GM18517 (cell line): ENCODE measurements around the gene MXRA8.

ENCODE experiments used
- ATAC-seq: cut with Tn5 transposase; IDR thresholded peaks from one replicate; pipeline ENCODE4 v1.9.1; 2021; ENCODE audit warnings: mild to moderate bottlenecking, moderate library complexity; ENCODE audit not compliant: unreplicated experiment

Gene MXRA8

GRCh38 chr1:1351511-1352427 is 6.6 kb downstream of the MXRA8 start:
- ATAC-seq, result no peak

DNA sequence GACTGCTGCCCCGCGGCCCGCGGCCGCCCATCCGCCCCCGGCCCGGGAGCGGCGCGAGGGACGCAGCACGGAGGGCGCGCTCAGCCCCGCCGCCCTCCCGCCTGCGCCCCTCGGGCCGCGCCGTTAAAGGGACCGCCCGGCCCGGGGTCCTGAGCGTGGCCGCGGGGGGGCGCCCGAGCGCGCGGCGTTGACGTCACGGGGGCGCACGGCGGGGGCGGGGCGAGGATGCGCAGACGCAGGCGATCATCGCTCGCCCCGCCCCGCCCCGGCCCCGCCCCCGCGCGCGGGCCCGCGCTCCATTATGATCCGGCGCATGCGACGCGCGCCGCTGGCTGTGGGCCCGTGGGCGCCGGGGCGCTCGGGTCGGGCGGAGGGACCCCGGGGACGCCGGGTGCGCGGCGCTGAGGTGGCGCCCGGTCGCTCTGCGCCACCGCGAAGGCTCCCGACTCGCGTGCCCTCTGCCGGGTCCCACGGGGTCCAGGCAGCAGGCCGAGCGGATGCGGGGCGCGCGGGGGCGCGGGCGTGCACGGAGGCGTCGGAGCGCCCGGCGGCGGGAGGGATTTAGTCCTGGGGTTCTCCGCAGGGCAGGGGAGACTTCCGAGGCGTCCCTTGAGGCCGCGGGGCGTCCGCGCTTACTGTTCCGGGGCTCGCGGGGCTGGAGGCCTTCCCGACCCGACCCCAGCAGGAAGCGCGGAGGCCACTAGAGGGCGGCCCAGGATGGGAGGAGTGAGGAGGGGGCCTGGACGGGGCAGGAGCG is 8.9 kb downstream of the MXRA8 start, which contains the start of gene DVL1:
Gene DVL1 (minus strand): TSS at position 163 of the 757 bp plus-strand sequence. CDS start 353 bp downstream, outside the sequence.
- no peak for ATAC-seq

DNA sequence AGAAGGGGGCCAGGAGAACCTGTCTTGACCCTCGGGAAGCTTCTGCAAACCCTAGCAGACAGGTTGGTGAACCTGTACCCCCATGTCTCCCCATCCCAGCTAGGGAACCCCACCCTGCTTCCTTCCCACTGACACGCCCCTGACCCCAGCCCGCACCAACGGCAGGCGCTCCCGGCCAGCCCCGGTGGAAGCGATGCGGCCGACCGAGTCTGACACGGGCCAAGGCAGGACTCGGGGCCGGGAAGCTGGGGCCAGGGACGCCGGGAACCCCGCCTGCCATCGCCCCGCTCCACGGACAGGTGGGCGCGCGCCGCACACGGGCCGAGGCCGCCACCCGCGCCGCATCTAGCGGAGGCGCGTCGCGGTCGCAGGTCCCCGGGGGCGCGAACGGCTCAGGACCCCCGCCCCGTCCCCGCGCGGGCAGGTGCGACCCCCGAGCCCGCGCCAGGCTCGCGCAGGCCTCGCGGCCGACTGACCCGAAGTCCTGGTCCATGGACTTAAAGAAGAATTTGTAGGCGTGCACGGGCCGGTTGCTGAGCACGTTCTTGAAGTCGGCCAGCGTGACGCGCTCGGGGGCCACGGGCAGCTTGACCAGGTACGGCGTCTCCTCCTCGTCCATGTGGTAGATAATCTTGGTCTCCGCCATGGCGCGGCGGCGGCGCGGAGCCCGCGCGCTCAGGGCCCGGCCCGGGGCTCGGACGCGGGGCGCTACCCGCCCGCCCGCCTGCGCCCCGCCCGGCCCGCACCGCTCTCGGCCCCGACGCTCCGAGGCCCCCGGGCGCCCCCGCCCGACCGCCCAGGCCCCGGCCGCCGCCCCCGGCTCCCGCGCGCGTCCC is 9.7 kb downstream of the MXRA8 start:
- ATAC-seq, result no peak

DNA sequence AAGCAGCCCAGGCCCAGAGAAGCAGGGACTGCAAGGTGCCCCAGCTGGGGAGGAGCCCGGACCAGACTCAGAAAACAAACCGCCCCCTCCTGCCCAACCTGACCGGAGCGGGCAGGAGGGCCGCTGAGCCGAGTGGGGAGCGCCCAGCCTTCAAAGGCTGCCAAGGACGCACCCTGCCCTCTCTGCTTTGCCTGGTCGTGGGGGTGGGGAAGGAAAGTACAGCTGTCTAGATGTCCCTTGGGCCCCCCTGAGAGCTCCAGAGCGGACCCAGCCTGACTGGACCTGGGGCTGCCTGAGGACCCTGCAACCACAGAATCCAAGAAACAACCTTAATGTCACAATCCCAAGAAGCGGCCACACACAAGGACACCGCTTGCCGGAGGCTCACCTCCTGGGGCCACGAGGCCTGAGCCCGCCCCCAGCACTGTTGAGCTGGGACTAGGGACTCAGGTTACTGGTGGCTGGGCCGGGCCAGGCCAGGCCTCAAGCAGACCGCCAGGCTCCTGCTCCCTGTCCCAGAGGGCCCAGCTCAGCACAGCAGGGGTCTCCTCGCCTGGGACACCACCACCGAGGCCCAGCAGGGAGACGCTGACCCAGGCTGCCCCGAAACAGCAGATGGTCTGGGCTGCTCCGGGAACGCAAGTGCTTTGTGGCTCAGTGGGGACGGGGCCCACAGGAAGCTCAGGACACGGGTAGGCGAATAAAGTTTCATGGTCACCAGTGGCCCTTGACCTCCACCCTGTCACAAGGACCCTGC is 10.5 kb downstream of the MXRA8 start:
- no peak for ATAC-seq

GRCh38 chr1:1347026-1347595 is 11.2 kb downstream of the MXRA8 start:
- ATAC-seq, result no peak

DNA sequence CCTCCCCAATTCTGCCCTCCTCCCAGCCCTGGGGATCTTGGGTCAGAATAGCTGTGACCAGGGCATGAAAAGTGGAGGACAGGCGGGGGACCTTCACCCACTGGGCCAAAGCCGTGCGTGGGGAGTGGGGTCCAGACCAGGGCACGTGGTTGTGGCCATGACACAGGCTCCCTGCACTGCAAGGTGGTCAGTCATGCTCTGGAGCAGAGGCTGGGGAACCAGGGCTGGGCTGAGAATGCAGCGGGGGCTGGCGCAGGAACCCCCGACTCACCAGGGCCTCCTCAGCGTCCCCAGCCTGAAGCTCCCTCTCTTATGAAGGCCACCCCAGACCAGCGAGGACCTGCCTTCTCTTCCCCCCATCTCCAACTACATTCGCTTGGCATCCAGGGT is 11.9 kb downstream of the MXRA8 start:
- ATAC-seq, result no peak

- no peak for ATAC-seq
Measured at GRCh38 chr1:1345860-1346500, 12.4 kb downstream of the MXRA8 start.

GRCh38 chr1:1345384-1345783 is 13.0 kb downstream of the MXRA8 start:
- ATAC-seq, result no peak

DNA sequence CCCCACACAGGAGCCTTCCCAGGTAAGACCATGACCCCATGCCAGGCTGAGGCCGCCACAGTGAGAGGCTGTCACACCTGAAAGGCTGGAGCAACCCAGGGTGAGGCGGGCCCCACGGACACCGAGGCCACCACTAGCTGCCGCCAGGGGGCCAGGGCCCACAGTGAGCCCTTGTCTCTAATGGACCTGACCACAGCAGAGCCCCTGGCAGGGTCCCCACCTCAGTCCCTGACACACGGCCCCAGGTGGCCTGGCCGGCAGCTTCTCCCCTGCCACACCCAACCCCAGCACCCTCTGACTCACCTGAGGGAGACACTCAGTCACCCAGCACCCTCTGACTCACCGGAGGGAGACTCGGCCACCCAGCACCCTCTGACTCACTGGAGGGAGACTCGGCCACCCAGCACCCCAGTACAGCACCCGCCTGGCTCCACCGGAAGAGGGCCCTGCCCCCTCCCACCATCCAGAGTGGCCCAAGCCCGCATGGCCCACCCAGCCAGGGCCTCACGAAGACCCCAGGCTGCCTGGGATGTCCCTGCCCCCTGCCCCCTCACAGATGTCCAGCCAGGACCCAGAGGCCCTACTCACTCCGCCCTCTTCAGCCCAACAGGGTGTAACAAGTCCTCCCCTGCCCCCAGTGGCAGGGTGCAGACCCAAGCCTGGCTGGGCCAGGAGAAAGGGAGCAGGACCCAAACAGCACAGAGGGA is 13.5 kb downstream of the MXRA8 start:
- ATAC-seq, result no peak

DNA sequence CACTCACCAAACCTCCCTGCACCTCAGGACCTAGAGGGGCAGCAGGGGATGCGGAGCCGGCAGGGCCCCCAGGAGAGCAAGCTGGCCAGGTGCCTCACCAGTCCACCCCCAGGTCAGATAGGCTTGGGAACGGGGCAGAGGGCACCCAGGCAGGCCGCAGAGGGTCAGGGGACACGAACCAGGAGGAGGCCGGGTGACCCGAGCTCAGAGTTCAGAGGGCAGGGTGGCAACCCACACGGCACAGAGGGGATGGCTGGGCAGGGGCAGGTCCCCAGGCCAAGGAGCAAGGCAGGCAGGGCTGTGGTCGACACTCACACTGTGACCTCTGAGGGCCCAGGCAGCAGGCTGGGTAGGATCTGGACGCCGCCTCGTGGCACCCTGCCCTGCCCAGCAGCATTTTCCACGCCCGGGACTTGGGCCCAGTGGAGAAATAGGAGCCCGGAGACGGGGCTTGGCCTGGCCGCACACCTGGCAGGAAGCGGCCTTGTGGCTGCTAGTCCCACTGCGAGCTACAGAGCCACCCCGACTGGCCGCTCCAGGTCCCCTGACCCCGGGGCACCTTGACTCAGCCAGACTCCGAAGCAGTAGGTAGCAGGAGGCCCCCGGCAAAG is 14.4 kb downstream of the MXRA8 start:
- ATAC-seq, result no peak

- no peak for ATAC-seq
Measured at GRCh38 chr1:1342584-1343115, 15.7 kb downstream of the MXRA8 start.

DNA sequence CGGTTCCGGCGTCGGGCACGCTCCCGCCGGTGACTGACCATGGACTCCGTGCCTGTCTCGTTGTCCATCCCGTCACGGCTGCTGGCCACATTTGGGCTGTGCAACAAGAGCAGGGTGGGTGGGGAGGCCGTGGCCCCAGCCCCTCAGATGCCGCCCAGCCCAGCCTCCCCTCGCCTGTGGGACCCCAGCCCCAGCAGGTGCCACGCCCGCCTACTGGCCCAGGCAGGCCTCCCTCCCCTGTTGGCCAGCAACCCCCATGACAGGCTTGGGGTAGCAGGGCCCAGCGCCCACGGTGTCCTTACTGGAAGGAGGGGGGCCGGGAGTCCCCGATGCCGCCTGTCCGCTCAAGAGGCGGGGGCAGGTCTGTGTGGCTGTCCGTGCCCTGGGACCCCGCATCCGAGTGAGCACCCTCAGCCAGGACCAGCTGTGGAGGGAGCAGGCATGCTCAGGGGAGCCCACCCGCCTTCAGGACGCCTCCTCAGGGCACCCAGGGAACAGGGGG is 16.2 kb downstream of the MXRA8 start:
- ATAC-seq, result no peak

- no peak for ATAC-seq
Measured at GRCh38 chr1:1341549-1342021, 16.8 kb downstream of the MXRA8 start.

DNA sequence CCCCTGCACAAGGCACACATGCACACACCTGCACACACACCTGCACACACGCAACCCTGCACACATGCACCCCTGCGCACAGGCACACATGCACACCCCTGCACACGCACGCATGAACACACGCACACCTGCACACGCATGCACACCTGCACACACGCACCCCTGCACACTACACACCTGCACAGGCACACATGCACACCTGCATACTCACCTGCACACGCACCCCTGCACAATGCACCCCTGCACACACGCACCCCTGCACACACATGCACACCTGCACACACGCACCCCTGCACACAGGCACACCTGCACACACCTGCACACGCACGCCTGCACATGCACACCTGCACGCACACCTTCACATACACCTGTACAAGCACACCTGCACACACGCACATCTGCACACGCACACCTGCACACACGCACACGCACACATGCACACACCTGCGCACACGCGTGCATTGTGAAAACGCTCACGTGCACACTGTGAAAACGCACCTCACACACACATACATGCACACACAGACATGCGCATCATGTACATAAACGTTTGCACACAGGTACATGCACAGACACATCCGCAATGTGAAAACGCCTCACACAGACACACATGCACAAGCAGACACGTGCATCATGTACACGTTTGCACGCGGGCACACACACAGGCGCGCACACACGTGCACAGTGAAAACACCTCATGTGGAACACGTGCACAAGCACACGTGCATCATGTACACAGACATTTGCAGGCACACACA is 17.4 kb downstream of the MXRA8 start:
- ATAC-seq, result no peak

GRCh38 chr1:1340185-1340584 is 18.2 kb downstream of the MXRA8 start:
- no peak for ATAC-seq

- no peak for ATAC-seq
Measured at GRCh38 chr1:1338278-1338677, 20.1 kb downstream of the MXRA8 start.

- ATAC-seq, result no peak
Measured at GRCh38 chr1:1337793-1338147, 20.6 kb downstream of the MXRA8 start.
